Prostate gland (tissue), 2 donors: ENCODE measurements around the gene SLCO4A1. TPM values are rescaled to one million over a fixed set of nuclear protein-coding genes. Genes with fewer than 3 reads are reported as not detected.
"Not testable (repeated sequence)": the region's sequence is repeated elsewhere in the genome, so short reads cannot be mapped to it uniquely, and the experiment has no call there.

Experiments used
- DNase-seq: peaks from one replicate; pipeline ENCODE4 v3.0.0-alpha.2; 2019; ENCODE audit warnings: low spot score
- H3K27ac ChIP-seq, 2 donors: fragments of 200-600 bp; sonication (generic); 2 replicates each; pipeline ENCODE4 v1.5.1; 2017 to 2019
- H3K27me3 ChIP-seq: fragments of 200-600 bp; sonication (generic); replicated peaks from 2 replicates; pipeline ENCODE4 v1.5.1; 2019; ENCODE audit not compliant: insufficient read depth
- H3K36me3 ChIP-seq, 2 donors: fragments of 200-600 bp; sonication (generic); 1 replicate in 1 of 2; 2 replicates in 1 of 2; pipeline versions ENCODE4 v1.5.1 to v1.8.1; 2017 to 2019
- H3K4me1 ChIP-seq: fragments of 200-600 bp; sonication (generic); replicated peaks from 2 replicates; pipeline ENCODE4 v1.5.1; 2019
- H3K4me3 ChIP-seq, 2 donors: fragments of 200-600 bp; sonication (generic); 2 replicates each; pipeline ENCODE4 v1.5.1; 2017 to 2019
- H3K9me3 ChIP-seq: fragments of 200-600 bp; sonication (generic); 2 replicates; pipeline ENCODE4 v1.5.1; 2017
- POLR2A ChIP-seq: fragments of 450-650 bp; IDR thresholded peaks from one replicate; pipeline ENCODE4 v1.6.1; 2016; ENCODE audit warnings: antibody characterized with exemption, mild to moderate bottlenecking
- POLR2AphosphoS5 ChIP-seq: sonication (generic); formaldehyde crosslinking; IDR thresholded peaks from one replicate; pipeline ENCODE4 v1.6.1; 2017; ENCODE audit warnings: antibody characterized with exemption
- WGBS: methylation state at CpG from one replicate; pipeline ENCODE4 v1.1.5; 2018; 5-methylcytosine and 5-hydroxymethylcytosine counted together
- intact Hi-C: fragments of 100-400 bp; cut with DNase I; formaldehyde crosslinking; loops from one replicate; pipeline ENCODE4 v1.14.2; 2022
- total RNA-seq, 2 donors: library from RNA; depleted of rRNA; stranded (reverse); fragments of >200 nt; gene quantifications; one replicate each; pipeline ENCODE4 v1.1.0, GENCODE V29; 2016
- TF ChIP-seq, protein P1 (sequence below), 4 experiments: fragments of 200-600 bp in 2 of 4; fragments of 450-650 bp in 2 of 4; sonication (generic) in 2 of 4; IDR thresholded peaks; 1 replicate in 3 of 4; 2 replicates in 1 of 4; pipeline ENCODE4 v1.5.1; 2016 to 2019; ENCODE audit warnings: antibody characterized with exemption in 4 of 4, mild to moderate bottlenecking in 2 of 4, moderate library complexity in 2 of 4

The SLCO4A1 gene
- total RNA-seq, 2 donors from 2014 or later, result 4.5 to 12.3 TPM

GRCh38 chr20:62624325-62624690 lies 18.0 kb upstream of the SLCO4A1 start:
- no peaks in the 10 kb centered on the region for H3K27me3 ChIP-seq
- no peaks in the 10 kb centered on the region for H3K36me3 ChIP-seq
- H3K4me3 ChIP-seq, result no peak overlapping the region
- intact Hi-C loops, result no loop called here
- 66% methylated on average over 9 of the region's 9 CpGs for WGBS
- TF ChIP-seq POLR2AphosphoS5 (no peak), POLR2A (no peak)
- TF ChIP-seq, protein P1, sequence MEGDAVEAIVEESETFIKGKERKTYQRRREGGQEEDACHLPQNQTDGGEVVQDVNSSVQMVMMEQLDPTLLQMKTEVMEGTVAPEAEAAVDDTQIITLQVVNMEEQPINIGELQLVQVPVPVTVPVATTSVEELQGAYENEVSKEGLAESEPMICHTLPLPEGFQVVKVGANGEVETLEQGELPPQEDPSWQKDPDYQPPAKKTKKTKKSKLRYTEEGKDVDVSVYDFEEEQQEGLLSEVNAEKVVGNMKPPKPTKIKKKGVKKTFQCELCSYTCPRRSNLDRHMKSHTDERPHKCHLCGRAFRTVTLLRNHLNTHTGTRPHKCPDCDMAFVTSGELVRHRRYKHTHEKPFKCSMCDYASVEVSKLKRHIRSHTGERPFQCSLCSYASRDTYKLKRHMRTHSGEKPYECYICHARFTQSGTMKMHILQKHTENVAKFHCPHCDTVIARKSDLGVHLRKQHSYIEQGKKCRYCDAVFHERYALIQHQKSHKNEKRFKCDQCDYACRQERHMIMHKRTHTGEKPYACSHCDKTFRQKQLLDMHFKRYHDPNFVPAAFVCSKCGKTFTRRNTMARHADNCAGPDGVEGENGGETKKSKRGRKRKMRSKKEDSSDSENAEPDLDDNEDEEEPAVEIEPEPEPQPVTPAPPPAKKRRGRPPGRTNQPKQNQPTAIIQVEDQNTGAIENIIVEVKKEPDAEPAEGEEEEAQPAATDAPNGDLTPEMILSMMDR (IDR thresholded peaks at IDR 0.05), result no peak
- peaks cover 16% of the 10 kb centered on the region for H3K4me1 ChIP-seq
- H3K9me3 ChIP-seq, result no peaks in the 10 kb centered on the region
- peak overlapping the region; percentile 79 to 85 for H3K27ac ChIP-seq
- DNase-seq, result no peak

GRCh38 chr20:62624719-62625453 lies 17.4 kb upstream of the SLCO4A1 start:
- intact Hi-C loops, result no loop called here
- H3K27me3 ChIP-seq, result no peaks in the 10 kb centered on the region
- TF ChIP-seq POLR2AphosphoS5, result peak; percentile 6
- TF ChIP-seq, protein P1 (IDR thresholded peaks at IDR 0.05), result no peak
- TF ChIP-seq POLR2A, result no peak
- no peak overlapping the region for H3K4me3 ChIP-seq
- H3K36me3 ChIP-seq, result no peaks in the 10 kb centered on the region
- DNase-seq, result no peak
- peaks cover 16% of the 10 kb centered on the region for H3K4me1 ChIP-seq
- WGBS, result 79% methylated on average over 30 of the region's 32 CpGs
- no peaks in the 10 kb centered on the region for H3K9me3 ChIP-seq
- H3K27ac ChIP-seq, result peak overlapping the region; percentile 79 to 85

DNA sequence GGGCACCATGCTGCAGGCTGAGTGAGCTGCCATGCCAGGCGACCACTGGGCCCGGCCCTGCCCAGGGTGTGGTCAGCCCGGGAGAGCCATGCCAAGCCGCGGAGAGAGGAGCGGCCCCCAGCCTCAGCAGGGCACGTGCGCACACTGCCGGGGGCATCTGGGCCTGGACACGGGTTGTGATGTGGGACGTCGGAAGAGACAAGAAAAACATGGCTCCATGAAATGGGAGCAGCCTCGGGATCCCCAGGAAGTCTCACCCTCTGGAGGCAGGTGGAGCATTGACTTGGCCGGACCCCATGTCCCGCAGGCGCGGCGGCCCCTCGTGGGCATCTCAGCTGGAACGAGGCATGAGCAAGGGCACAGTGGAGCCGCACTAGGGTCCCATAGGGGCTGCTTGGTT lies 16.8 kb upstream of the SLCO4A1 start:
- DNase-seq, result no peak
- H3K27me3 ChIP-seq, result no peaks in the 10 kb centered on the region
- H3K4me3 ChIP-seq, result no peak overlapping the region
- TF ChIP-seq POLR2AphosphoS5 (no peak), POLR2A (no peak)
- TF ChIP-seq, protein P1 (IDR thresholded peaks at IDR 0.05), result no peak
- WGBS, result 93% methylated on average over 21 of the region's 21 CpGs
- no peaks in the 10 kb centered on the region for H3K36me3 ChIP-seq
- peak overlapping the region in 1 of 2 donors; percentile 85 for H3K27ac ChIP-seq
- intact Hi-C loops, result no loop called here
- H3K4me1 ChIP-seq, result peaks cover 16% of the 10 kb centered on the region
- H3K9me3 ChIP-seq, result no peaks in the 10 kb centered on the region

- no peak overlapping the region for H3K4me3 ChIP-seq
- H3K4me1 ChIP-seq, result peaks cover 16% of the 10 kb centered on the region
- H3K27ac ChIP-seq, result no peak overlapping the region
- 89% methylated on average over 20 of the region's 20 CpGs for WGBS
- no peaks in the 10 kb centered on the region for H3K36me3 ChIP-seq
- no peaks in the 10 kb centered on the region for H3K27me3 ChIP-seq
- intact Hi-C loops, result no loop called here
- H3K9me3 ChIP-seq, result no peaks in the 10 kb centered on the region
- TF ChIP-seq POLR2AphosphoS5, result no peak
- TF ChIP-seq, protein P1 (IDR thresholded peaks at IDR 0.05), result no peak
- no peak for TF ChIP-seq POLR2A
- DNase-seq, result no peak
These were observed 16.3 kb upstream of the SLCO4A1 start for GRCh38 chr20:62625921-62626547.

- WGBS, result 100% methylated on average over 1 of the region's 1 CpG
- H3K27me3 ChIP-seq, H3K9me3 ChIP-seq, H3K36me3 ChIP-seq, DNase-seq, H3K27ac ChIP-seq, H3K4me3 ChIP-seq, intact Hi-C loops: not testable (repeated sequence)
- H3K4me1 ChIP-seq, result peaks cover 16% of the 10 kb centered on the region
These were observed 14.9 kb upstream of the SLCO4A1 start for GRCh38 chr20:62627425-62627824.
